HepG2 (cell line): ENCODE data around the gene MT1M. TPM values are rescaled to one million over a fixed set of nuclear protein-coding genes. Genes with fewer than 3 reads are reported as not detected.

Experiments used
- ATAC-seq: fragments of 200-7000 bp; cut with Tn5 transposase; 3 replicates; pipeline ENCODE4 v1.9.1; 2020; ENCODE audit warnings: mild to moderate bottlenecking, moderate library complexity
- BruUV-seq: library from RNA; stranded (reverse); fragments of 400-500 nt; replicated peaks from 2 replicates; lab custom pipeline; 2021; lab: Mats Ljungman, UMichigan
- CTCF ChIA-PET: fragments of 300-600 bp; formaldehyde crosslinking; extraction: SDS; loops from one replicate; lab custom pipeline; 2021; ENCODE audit warnings: low total read pairs, inconsistent platforms, low intra/inter-chr PET ratio; lab: Yijun Ruan, JAX
- POLR2A ChIA-PET: fragments of 350-600 bp; sonication (Branson Sonifier 250); formaldehyde crosslinking; loops from one replicate; lab custom pipeline; 2020; ENCODE audit warnings: antibody characterized with exemption, inconsistent platforms; lab: Yijun Ruan, JAX
- DNase-seq: peaks from one replicate; pipeline ENCODE4 v3.0.0-alpha.2; 2015; ENCODE audit warnings: low spot score
- FAIRE-seq: peaks from 3 replicates; lab custom pipeline; 2011; peaks lifted over from hg19 to GRCh38; lab: Jason Lieb, UNC
- H2AFZ ChIP-seq: one replicate; pipeline ENCODE4 v1.6.1; 2011; ENCODE audit warnings: low read length, inconsistent platforms
- H3K27ac ChIP-seq: fragments of 300-600 bp; 3 replicates; pipeline ENCODE4 v1.8.0; 2011; ENCODE audit warnings: mixed run types, mild to moderate bottlenecking, mixed read lengths, low read length, inconsistent platforms; ENCODE audit not compliant: insufficient read depth; ENCODE audit errors: extremely low read length
- H3K27me3 ChIP-seq, 2 experiments: fragments of 200-600 bp in 1 of 2; 2 replicates in 1 of 2; 3 replicates in 1 of 2; pipeline versions ENCODE4 v1.6.0 to v1.8.0; 2011; ENCODE audit warnings: low read length in 2 of 2, mild to moderate bottlenecking in 2 of 2, moderate library complexity in 2 of 2, inconsistent platforms in 1 of 2; ENCODE audit not compliant: insufficient read depth in 2 of 2, control insufficient read depth in 1 of 2
- H3K36me3 ChIP-seq, 2 experiments: fragments of 200-600 bp in 1 of 2; replicated peaks in 1 of 2; 2 replicates in 1 of 2; 3 replicates in 1 of 2; pipeline versions ENCODE4 v1.5.1 to v1.8.0; 2011; ENCODE audit warnings: low read length in 2 of 2, inconsistent platforms in 1 of 2; ENCODE audit not compliant: insufficient read depth in 2 of 2, control insufficient read depth in 1 of 2
- H3K4me1 ChIP-seq: 2 replicates; pipeline ENCODE4 v1.5.1; 2012; ENCODE audit warnings: low read length, inconsistent platforms; ENCODE audit not compliant: insufficient read depth
- H3K4me2 ChIP-seq: 2 replicates; pipeline ENCODE4 v1.6.0; 2011; ENCODE audit warnings: low read depth, low read length, inconsistent platforms
- H3K4me3 ChIP-seq, 3 experiments: fragments of 200-600 bp in 1 of 3; sonication (generic), shearing (Covaris generic) in 1 of 3; replicated peaks in 1 of 3; 2 replicates each; pipeline ENCODE4 v1.5.1; 2011 to 2016; ENCODE audit warnings: low read length in 3 of 3, inconsistent platforms in 2 of 3, low read depth in 2 of 3, mild to moderate bottlenecking in 2 of 3, control low read depth in 1 of 3, mixed read lengths in 1 of 3; ENCODE audit not compliant: insufficient read depth in 1 of 3
- H3K79me2 ChIP-seq: one replicate; pipeline ENCODE4 v1.6.1; 2011; ENCODE audit warnings: low read length, inconsistent platforms; ENCODE audit not compliant: insufficient read depth
- H3K9ac ChIP-seq: 2 replicates; pipeline ENCODE4 v1.6.0; 2011; ENCODE audit warnings: mild to moderate bottlenecking, low read depth, low read length, inconsistent platforms; ENCODE audit not compliant: insufficient read depth
- H3K9me3 ChIP-seq: 2 replicates; pipeline ENCODE4 v1.5.1; 2012; ENCODE audit warnings: mild to moderate bottlenecking, low read length
- H4K20me1 ChIP-seq: 2 replicates; pipeline ENCODE4 v1.6.0; 2011; ENCODE audit warnings: inconsistent platforms, mild to moderate bottlenecking, low read length, moderate library complexity; ENCODE audit not compliant: insufficient read depth
- FOXK1 ChIP-seq: sonication (generic); formaldehyde crosslinking; IDR thresholded peaks from 2 replicates; pipeline ENCODE4 v1.4.0; 2020; ENCODE audit warnings: low read depth, missing genetic modification reagents, borderline replicate concordance
- HOXA3 ChIP-seq: sonication (generic); formaldehyde crosslinking; IDR thresholded peaks from 2 replicates; pipeline ENCODE4 v1.5.0; 2020; ENCODE audit warnings: missing genetic modification reagents
- KLF15 ChIP-seq: sonication (generic); formaldehyde crosslinking; IDR thresholded peaks from 2 replicates; pipeline ENCODE4 v1.8.1; 2023; ENCODE audit warnings: borderline replicate concordance, mild to moderate bottlenecking, inconsistent platforms, missing genetic modification reagents, mixed read lengths
- NFKBIZ ChIP-seq: IDR thresholded peaks from 2 replicates; pipeline ENCODE4 v1.6.1; 2018; ENCODE audit warnings: missing genetic modification reagents, missing compliant biosample characterization
- PAX8 ChIP-seq: sonication (generic); formaldehyde crosslinking; IDR thresholded peaks from 2 replicates; pipeline ENCODE4 v1.8.0; 2022; ENCODE audit warnings: mild to moderate bottlenecking, missing genetic modification reagents, borderline replicate concordance
- POLR2AphosphoS5 ChIP-seq: IDR thresholded peaks from 2 replicates; pipeline ENCODE4 v1.6.1; 2012; ENCODE audit warnings: low read depth, low read length
- RCOR2 ChIP-seq: IDR thresholded peaks from 2 replicates; pipeline ENCODE4 v1.6.1; 2016; ENCODE audit warnings: missing biosample characterization, missing genetic modification reagents
- SCMH1 ChIP-seq: sonication (generic); formaldehyde crosslinking; IDR thresholded peaks from 2 replicates; pipeline ENCODE4 v1.9.0; 2021; ENCODE audit warnings: missing genetic modification reagents, mild to moderate bottlenecking, borderline replicate concordance
- SOX5 ChIP-seq: IDR thresholded peaks from 2 replicates; pipeline ENCODE4 v1.6.1; 2016; ENCODE audit warnings: borderline replicate concordance
- ZBTB7A ChIP-seq: sonication (generic); formaldehyde crosslinking; IDR thresholded peaks from 2 replicates; pipeline ENCODE4 v1.8.0; 2022; ENCODE audit warnings: mild to moderate bottlenecking, missing genetic modification reagents
- ZNF136 ChIP-seq: sonication (generic); formaldehyde crosslinking; IDR thresholded peaks from 2 replicates; pipeline ENCODE4 v1.8.1; 2022; ENCODE audit warnings: low read depth, mild to moderate bottlenecking, moderate library complexity, missing genetic modification reagents
- ZNF616 ChIP-seq: sonication (generic); formaldehyde crosslinking; IDR thresholded peaks from 2 replicates; pipeline ENCODE4 v1.5.0; 2020; ENCODE audit warnings: low read depth, mild to moderate bottlenecking, missing genetic modification reagents
- WGBS: methylation state at CpG from one replicate; pipeline ENCODE4 v1.1.6; 2017; ENCODE audit warnings: low lambda C conversion rate; 5-methylcytosine and 5-hydroxymethylcytosine counted together
- in situ Hi-C: cut with HindIII; loops from 2 replicates; pipeline ENCODE4 v1.10.0; 2017; ENCODE audit warnings: low pct_unique_long_range_greater_than_20kb; ENCODE audit not compliant: extremely low pct_ligation_motif_present
- intact Hi-C: fragments of 100-400 bp; cut with micrococcal nuclease; formaldehyde crosslinking; loops from one replicate; pipeline ENCODE4 v1.10.0; 2022; ENCODE audit not compliant: unreplicated experiment
- polyA plus RNA-seq, 8 experiments: library from polyadenylated mRNA; depleted of rRNA in 3 of 8; stranded (reverse) in 7 of 8; unstranded in 1 of 8; fragments of >200 nt; fragmentation: Illumina TruSeq in 4 of 8; extraction: Trizol in 4 of 8; gene quantifications; 2 replicates each; pipeline versions ENCODE4 v1.2.1 to v1.2.3, GENCODE V29; 2011 to 2016; ENCODE audit warnings: low read depth in 4 of 8, missing spikeins in 1 of 8, mixed read lengths in 1 of 8; ENCODE audit not compliant: insufficient read depth in 1 of 8
- total RNA-seq, 5 experiments: library from RNA; depleted of rRNA; stranded (reverse); fragments of >200 nt; fragmentation: Illumina TruSeq; extraction: Trizol; gene quantifications; 2 replicates each; pipeline ENCODE4 v1.2.3, GENCODE V29; 2016; ENCODE audit warnings: low read depth in 1 of 5
- TF ChIP-seq, protein P1 (sequence below): sonication (generic); formaldehyde crosslinking; IDR thresholded peaks from 2 replicates; pipeline ENCODE4 v1.4.0; 2020; ENCODE audit warnings: missing genetic modification reagents
- TF ChIP-seq, protein P2 (sequence below): sonication (generic); formaldehyde crosslinking; IDR thresholded peaks from 2 replicates; pipeline ENCODE4 v1.4.0; 2020; ENCODE audit warnings: missing genetic modification reagents
- TF ChIP-seq, protein P3 (sequence below): sonication (generic); formaldehyde crosslinking; IDR thresholded peaks from 2 replicates; pipeline ENCODE4 v1.8.1; 2022; ENCODE audit warnings: low read depth, mild to moderate bottlenecking, missing genetic modification reagents

Gene MT1M
- total and polyA plus RNA-seq, 2 of the 13 experiments (the other 11 are each of a cell fraction or from before 2014, with no cell fraction given), result 4.6 TPM; not detected in 1

DNA sequence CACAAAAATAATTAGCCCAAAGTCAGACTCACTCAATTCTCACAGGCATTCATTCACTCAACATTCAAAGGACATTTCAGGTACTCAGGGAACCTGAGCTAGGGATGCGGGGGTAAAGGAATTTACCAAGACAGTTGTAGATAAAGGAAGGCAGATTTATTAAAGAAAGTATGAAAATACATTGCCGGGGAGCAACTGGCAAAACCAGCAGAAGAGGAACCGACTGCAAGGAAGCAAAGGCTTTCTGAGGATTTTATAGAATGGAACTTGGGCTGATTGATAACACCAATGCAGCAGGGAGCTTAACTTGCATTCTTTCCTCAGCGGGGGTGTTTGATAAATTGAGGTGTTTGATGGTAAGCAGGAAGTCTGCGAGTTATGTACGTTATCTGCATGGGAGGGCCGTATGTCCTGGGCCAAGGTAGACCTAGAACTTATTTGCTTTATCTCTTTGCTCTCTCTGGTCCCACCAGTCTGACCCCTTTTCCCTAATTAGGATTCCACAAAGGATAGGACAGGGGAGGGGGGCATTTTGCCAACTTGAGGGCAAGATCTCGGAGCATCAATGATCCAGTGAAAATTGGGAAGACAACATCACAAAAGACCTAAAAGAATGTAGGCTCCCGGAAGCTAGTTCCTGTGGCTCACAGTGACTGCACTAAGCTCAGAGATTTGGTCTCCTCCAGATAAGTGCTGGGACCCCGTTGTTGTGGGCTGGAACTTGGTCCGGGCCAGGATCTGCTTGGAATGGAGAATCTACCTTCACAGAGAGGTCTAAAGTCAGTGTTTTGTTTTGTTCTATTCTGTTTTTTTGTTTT, 48.9 kb upstream of the MT1M start:
- no peaks in the 10 kb centered on the region for H3K9me3 ChIP-seq
- FAIRE-seq, result no peak
- no peaks in the 10 kb centered on the region for H3K4me1 ChIP-seq
- POLR2A ChIA-PET, result interaction anchor here (1.4 kb wide), 1 partner anchor 24 kb away, joined by 4 read pairs; the partner anchor contains the start of gene MT2A
- H3K4me2 ChIP-seq, result no peak overlapping the region
- ATAC-seq, result no peak
- BruUV-seq, result no TSS peak
- no peaks in the 10 kb centered on the region for H3K36me3 ChIP-seq
- intact Hi-C loops (no loop called here), in situ Hi-C loops (no loop called here)
- CTCF ChIA-PET, result no interaction called here
- no peaks in the 10 kb centered on the region for H3K79me2 ChIP-seq
- no peak overlapping the region for H3K9ac ChIP-seq
- no peaks in the 10 kb centered on the region for H4K20me1 ChIP-seq
- peaks cover 4 to 39% of the 10 kb centered on the region in 2 experiments; a peak in 4 of 5 replicates for H3K27me3 ChIP-seq
- no peak overlapping the region for H3K4me3 ChIP-seq
- no peak overlapping the region for H2AFZ ChIP-seq
- no peak for DNase-seq
- WGBS, result 42% methylated on average over 11 of the region's 11 CpGs
- no peak overlapping the region for H3K27ac ChIP-seq
- TF ChIP-seq RCOR2 (CRISPR knock-in tag), result no peak
- TF ChIP-seq, protein P1, sequence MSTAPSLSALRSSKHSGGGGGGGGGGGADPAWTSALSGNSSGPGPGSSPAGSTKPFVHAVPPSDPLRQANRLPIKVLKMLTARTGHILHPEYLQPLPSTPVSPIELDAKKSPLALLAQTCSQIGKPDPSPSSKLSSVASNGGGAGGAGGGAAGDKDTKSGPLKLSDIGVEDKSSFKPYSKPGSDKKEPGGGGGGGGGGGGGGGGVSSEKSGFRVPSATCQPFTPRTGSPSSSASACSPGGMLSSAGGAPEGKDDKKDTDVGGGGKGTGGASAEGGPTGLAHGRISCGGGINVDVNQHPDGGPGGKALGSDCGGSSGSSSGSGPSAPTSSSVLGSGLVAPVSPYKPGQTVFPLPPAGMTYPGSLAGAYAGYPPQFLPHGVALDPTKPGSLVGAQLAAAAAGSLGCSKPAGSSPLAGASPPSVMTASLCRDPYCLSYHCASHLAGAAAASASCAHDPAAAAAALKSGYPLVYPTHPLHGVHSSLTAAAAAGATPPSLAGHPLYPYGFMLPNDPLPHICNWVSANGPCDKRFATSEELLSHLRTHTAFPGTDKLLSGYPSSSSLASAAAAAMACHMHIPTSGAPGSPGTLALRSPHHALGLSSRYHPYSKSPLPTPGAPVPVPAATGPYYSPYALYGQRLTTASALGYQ (CRISPR knock-in tag), result no peak
- no peak for TF ChIP-seq POLR2AphosphoS5
- TF ChIP-seq ZNF136 (CRISPR knock-in tag), result no peak
- no peak for TF ChIP-seq ZBTB7A (CRISPR knock-in tag)
- TF ChIP-seq, protein P2, sequence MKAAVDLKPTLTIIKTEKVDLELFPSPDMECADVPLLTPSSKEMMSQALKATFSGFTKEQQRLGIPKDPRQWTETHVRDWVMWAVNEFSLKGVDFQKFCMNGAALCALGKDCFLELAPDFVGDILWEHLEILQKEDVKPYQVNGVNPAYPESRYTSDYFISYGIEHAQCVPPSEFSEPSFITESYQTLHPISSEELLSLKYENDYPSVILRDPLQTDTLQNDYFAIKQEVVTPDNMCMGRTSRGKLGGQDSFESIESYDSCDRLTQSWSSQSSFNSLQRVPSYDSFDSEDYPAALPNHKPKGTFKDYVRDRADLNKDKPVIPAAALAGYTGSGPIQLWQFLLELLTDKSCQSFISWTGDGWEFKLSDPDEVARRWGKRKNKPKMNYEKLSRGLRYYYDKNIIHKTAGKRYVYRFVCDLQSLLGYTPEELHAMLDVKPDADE, result no peak
- no peak for TF ChIP-seq SCMH1 (CRISPR knock-in tag)
- TF ChIP-seq SOX5, result no peak
- TF ChIP-seq PAX8, result no peak
- TF ChIP-seq FOXK1 (CRISPR knock-in tag), result no peak
- TF ChIP-seq, protein P3, sequence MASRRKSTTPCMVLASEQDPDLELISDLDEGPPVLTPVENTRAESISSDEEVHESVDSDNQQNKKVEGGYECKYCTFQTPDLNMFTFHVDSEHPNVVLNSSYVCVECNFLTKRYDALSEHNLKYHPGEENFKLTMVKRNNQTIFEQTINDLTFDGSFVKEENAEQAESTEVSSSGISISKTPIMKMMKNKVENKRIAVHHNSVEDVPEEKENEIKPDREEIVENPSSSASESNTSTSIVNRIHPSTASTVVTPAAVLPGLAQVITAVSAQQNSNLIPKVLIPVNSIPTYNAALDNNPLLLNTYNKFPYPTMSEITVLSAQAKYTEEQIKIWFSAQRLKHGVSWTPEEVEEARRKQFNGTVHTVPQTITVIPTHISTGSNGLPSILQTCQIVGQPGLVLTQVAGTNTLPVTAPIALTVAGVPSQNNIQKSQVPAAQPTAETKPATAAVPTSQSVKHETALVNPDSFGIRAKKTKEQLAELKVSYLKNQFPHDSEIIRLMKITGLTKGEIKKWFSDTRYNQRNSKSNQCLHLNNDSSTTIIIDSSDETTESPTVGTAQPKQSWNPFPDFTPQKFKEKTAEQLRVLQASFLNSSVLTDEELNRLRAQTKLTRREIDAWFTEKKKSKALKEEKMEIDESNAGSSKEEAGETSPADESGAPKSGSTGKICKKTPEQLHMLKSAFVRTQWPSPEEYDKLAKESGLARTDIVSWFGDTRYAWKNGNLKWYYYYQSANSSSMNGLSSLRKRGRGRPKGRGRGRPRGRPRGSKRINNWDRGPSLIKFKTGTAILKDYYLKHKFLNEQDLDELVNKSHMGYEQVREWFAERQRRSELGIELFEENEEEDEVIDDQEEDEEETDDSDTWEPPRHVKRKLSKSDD, result no peak
- TF ChIP-seq NFKBIZ (CRISPR knock-in tag), result no peak
- no peak for TF ChIP-seq KLF15 (CRISPR knock-in tag)
- no peak for TF ChIP-seq HOXA3 (CRISPR knock-in tag)
- no peak for TF ChIP-seq ZNF616 (CRISPR knock-in tag)
